A673 (cell line): ENCODE results near the gene LRRC10.

ENCODE experiments used
- EZH2 ChIP-seq: fragments of 200-600 bp; sonication (generic); IDR thresholded peaks from 2 replicates; pipeline ENCODE4 v1.6.1; 2017; ENCODE audit warnings: borderline replicate concordance, low read depth, mild to moderate bottlenecking, mixed read lengths, antibody characterized with exemption, low read length; ENCODE audit not compliant: poor library complexity, severe bottlenecking
- TF ChIP-seq, protein P1 (sequence below): fragments of 300-800, 200-600 bp; sonication (generic); conservative IDR thresholded peaks from 2 replicates; pipeline ENCODE4 v1.5.1; 2017; ENCODE audit warnings: low read depth, mild to moderate bottlenecking, antibody characterized with exemption, low read length, moderate library complexity, mixed read lengths

- TF ChIP-seq, protein P1, sequence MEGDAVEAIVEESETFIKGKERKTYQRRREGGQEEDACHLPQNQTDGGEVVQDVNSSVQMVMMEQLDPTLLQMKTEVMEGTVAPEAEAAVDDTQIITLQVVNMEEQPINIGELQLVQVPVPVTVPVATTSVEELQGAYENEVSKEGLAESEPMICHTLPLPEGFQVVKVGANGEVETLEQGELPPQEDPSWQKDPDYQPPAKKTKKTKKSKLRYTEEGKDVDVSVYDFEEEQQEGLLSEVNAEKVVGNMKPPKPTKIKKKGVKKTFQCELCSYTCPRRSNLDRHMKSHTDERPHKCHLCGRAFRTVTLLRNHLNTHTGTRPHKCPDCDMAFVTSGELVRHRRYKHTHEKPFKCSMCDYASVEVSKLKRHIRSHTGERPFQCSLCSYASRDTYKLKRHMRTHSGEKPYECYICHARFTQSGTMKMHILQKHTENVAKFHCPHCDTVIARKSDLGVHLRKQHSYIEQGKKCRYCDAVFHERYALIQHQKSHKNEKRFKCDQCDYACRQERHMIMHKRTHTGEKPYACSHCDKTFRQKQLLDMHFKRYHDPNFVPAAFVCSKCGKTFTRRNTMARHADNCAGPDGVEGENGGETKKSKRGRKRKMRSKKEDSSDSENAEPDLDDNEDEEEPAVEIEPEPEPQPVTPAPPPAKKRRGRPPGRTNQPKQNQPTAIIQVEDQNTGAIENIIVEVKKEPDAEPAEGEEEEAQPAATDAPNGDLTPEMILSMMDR: no peak
- TF ChIP-seq EZH2: no peak
Measured at GRCh38 chr12:69660164-69660863, 49.6 kb upstream of the LRRC10 start.
